ENCODE measurements around the gene POLR3GL.

GRCh38 chr1:145922266-145922665 is 42.2 kb upstream of the POLR3GL start:
- TF ChIP-seq, protein P1, sequence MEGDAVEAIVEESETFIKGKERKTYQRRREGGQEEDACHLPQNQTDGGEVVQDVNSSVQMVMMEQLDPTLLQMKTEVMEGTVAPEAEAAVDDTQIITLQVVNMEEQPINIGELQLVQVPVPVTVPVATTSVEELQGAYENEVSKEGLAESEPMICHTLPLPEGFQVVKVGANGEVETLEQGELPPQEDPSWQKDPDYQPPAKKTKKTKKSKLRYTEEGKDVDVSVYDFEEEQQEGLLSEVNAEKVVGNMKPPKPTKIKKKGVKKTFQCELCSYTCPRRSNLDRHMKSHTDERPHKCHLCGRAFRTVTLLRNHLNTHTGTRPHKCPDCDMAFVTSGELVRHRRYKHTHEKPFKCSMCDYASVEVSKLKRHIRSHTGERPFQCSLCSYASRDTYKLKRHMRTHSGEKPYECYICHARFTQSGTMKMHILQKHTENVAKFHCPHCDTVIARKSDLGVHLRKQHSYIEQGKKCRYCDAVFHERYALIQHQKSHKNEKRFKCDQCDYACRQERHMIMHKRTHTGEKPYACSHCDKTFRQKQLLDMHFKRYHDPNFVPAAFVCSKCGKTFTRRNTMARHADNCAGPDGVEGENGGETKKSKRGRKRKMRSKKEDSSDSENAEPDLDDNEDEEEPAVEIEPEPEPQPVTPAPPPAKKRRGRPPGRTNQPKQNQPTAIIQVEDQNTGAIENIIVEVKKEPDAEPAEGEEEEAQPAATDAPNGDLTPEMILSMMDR (IDR thresholded peaks at IDR 0.05) = no peak
- TF ChIP-seq POLR2A (IDR thresholded peaks at IDR 0.05) = no peak

Data from right lobe of liver (tissue), 4 donors.